ENCODE data around the gene RPS24.
"Not testable (repeated sequence)": the region's sequence is repeated elsewhere in the genome, so short reads cannot be mapped to it uniquely, and the experiment has no call there.

The RPS24 gene

GRCh38 chr10:78058562-78058961 lies 24.9 kb downstream of the RPS24 start:
- no peak for DNase-seq

GRCh38 chr10:78059906-78060702 lies 26.4 kb downstream of the RPS24 start:
- no peak for DNase-seq

GRCh38 chr10:78062296-78062695 lies 28.6 kb downstream of the RPS24 start:
- no peak for DNase-seq

GRCh38 chr10:78063236-78063635 lies 29.6 kb downstream of the RPS24 start:
- DNase-seq: no peak

- DNase-seq: not testable (repeated sequence)
Observed at GRCh38 chr10:78064919-78065318, 31.3 kb downstream of the RPS24 start.

- no peak for DNase-seq
Observed at GRCh38 chr10:78065611-78066010, 31.9 kb downstream of the RPS24 start.

GRCh38 chr10:78066012-78066411 lies 32.3 kb downstream of the RPS24 start:
- DNase-seq: no peak

GRCh38 chr10:78066728-78067430 lies 33.2 kb downstream of the RPS24 start:
- DNase-seq: no peak

DNA sequence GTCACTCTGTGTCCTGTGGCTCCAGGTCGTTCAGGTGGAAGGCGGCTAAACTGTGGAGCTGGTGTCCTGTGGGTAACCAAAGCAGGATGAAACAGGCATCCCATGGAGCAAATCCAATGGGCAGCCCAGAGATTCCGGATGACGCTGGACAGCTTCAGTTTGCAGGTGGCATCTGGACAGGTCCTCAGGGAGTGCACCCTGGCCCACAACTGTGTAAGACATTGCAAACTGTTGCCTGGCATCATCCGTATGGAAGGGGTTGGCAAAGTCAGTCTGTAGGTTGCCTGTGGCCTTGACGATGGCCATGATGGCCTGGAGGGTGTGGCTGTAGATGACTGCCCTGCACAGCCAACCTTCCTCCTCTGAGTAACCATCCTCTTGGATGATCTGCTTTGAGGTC lies 35.5 kb downstream of the RPS24 start:
- DNase-seq: no peak

DNA sequence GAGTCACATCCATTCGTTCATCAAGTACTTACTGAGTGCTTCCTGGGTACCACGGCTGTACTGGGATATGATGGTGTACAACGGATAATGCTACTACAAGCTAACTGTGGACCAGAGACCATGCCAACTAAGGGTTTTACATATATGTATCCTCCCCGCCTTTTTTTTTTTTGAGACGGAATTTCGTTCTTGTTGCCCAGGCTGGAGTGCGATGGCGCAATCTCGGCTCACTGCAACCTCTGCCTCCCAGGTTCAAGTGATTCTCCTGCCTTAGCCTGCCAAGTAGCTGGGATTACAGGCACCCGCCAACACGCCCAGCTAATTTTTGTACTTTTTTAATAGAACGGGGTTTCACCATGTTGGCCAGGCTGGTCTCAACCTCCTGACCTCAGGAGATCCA lies 36.4 kb downstream of the RPS24 start:
- DNase-seq: not testable (repeated sequence)

DNA sequence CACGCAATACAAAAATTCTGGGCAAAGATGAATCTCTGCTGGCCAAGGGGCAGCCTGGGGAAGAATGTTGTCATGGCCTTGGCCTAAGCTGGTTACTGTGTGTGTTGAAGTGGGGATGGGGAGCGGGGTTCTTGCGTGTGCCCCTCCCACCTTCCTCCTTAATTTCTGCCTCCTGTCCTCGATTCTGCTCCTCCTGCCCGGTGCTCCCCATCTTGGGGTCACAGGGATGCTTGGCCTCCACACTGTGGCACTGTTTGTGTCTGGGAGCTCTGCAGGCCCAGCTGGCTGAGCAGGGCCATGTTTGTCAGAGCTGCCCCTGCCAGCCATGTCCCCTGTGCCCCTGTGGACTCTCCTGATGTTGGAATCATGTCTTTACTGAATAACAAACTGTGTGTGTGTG lies 37.1 kb downstream of the RPS24 start:
- DNase-seq: no peak

GRCh38 chr10:78071140-78071856 lies 37.6 kb downstream of the RPS24 start:
- DNase-seq: no peak

DNA sequence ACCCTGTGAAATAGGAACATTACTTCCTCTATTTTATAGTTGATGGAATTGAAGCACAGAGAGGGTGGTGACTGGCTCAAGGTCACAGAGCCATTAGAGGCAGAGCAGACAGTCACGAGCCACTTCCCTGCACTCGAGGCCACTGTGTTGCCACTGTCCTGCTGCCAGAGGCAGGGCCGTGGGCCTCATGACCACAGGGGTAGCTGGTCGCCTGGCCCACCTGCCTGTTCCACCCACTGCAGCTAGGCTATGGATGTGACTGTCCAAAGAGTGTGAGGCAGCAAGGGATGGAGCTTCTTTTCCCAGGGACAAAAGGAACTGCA lies 38.2 kb downstream of the RPS24 start:
- DNase-seq: no peak

GRCh38 chr10:78072504-78072903 lies 38.8 kb downstream of the RPS24 start:
- no peak for DNase-seq

DNA sequence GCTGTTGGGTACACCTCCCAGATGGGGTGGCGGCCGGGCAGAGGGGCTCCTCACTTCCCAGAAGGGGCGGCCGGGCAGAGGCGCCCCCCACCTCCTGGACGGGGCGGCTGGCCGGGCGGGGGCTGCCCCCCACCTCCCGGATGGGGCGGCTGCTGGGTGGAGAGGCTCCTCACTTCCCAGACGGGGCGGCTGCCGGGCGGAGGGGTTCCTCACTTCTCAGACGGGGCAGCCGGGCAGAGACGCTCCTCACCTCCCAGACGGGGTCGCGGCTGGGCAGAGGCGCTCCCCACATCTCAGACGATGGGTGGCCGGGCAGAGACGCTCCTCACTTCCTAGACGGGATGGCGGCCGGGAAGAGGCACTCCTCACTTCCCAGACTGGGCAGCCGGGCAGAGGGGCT lies 42.1 kb downstream of the RPS24 start:
- DNase-seq: not testable (repeated sequence)

DNA sequence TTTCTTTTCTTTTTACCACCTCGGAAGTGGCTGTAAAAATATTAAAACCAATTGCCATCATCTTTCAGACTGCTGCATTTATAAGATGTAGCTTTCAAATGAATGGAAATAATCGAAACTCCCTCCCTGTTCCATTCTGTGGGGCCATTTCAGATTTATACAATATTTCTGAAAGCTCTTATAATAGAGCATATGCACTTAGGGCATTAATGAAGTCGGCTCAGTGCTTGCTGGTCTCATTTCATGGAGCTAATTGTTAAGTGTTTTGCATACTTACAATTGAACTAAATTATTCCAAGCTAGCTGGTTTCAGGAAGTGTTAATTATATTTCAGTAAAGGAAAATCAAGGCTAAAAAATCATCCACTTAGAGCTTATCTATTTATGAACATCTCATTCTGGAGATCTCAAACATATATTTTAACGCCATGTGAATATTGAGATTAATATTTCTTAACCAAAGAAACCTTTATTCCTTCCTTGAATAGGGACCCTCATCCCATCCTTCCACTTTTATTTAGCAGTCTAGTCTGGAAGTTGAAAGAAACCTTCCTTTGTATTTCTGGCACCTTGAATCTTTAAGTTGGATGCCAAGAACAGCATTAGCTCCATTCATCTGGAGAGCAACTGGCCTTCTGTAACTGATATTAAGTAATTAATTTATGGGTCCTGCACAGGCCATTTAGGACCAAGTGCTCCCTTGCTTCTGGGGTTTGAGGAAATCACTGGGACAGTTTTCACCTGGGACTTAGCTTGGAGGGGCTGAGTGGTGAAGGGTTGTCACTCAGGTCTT lies 45.1 kb downstream of the RPS24 start:
- DNase-seq: no peak

- no peak for DNase-seq
Observed at GRCh38 chr10:78079411-78079810, 45.7 kb downstream of the RPS24 start.

DNA sequence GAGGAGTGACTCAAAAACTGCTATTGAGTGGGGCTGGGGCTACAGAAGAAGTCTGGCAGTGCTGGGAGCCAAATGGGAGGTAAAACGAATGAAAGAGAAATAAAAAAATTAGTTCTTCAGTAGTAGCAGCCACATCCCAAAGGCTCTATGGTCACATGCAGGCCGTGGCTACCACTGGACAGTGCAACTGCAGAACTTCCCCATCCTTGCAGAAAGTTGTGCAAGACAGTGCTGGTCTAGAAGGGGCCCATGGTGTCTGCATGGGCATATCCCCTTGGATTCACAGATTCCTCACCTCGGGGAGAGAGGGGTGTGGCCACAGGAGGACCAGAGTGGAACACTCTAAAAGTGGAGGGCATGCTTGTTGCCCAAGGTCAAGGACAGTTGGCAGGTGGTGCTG lies 47.6 kb downstream of the RPS24 start:
- no peak for DNase-seq

DNA sequence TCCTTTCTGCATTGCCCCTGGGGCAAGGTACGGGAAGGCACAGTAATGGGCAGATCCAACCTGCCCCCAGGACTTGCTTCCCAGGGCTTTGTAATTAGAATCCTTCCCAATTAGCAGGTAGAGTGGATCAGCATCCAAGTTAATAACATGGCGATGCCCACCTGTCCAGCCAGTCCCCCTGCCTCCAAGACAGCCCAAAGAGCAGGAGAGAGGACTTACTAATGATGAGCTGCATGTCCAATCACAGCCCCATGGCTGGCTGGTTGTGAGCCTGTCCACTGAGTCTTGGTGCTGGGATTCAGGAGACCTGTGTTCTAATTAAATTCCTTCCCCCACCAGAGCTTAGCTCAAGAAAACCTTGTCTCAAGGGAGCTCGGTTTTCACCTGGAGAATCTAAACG lies 49.0 kb downstream of the RPS24 start:
- no peak for DNase-seq
